NB4 (cell line): ENCODE results near the gene MTMR4.
"Not testable (repeated sequence)": the region's sequence is repeated elsewhere in the genome, so short reads cannot be mapped to it uniquely, and the experiment has no call there.

Experiments
- DNase-seq: peaks from one replicate; pipeline ENCODE4 v3.0.0; 2010; ENCODE audit warnings: low read depth
- H3K4me3 ChIP-seq: one replicate; pipeline ENCODE4 v1.5.1; 2011; ENCODE audit warnings: mild to moderate bottlenecking, low read depth, low read length, moderate library complexity
- CTCF ChIP-seq: IDR thresholded peaks from one replicate; pipeline ENCODE4 v1.5.1; 2012; ENCODE audit warnings: low read depth, low read length
- MAX ChIP-seq: IDR thresholded peaks from 2 replicates; pipeline ENCODE4 v1.6.1; 2011; ENCODE audit warnings: low read depth, low read length
- MYC ChIP-seq: IDR thresholded peaks from 2 replicates; pipeline ENCODE4 v1.6.1; 2011; ENCODE audit warnings: low read depth, low read length
- POLR2A ChIP-seq: IDR thresholded peaks from 2 replicates; pipeline ENCODE4 v1.6.1; 2011; ENCODE audit warnings: mild to moderate bottlenecking; ENCODE audit not compliant: insufficient read length; ENCODE audit errors: extremely low read depth

Gene MTMR4

DNA sequence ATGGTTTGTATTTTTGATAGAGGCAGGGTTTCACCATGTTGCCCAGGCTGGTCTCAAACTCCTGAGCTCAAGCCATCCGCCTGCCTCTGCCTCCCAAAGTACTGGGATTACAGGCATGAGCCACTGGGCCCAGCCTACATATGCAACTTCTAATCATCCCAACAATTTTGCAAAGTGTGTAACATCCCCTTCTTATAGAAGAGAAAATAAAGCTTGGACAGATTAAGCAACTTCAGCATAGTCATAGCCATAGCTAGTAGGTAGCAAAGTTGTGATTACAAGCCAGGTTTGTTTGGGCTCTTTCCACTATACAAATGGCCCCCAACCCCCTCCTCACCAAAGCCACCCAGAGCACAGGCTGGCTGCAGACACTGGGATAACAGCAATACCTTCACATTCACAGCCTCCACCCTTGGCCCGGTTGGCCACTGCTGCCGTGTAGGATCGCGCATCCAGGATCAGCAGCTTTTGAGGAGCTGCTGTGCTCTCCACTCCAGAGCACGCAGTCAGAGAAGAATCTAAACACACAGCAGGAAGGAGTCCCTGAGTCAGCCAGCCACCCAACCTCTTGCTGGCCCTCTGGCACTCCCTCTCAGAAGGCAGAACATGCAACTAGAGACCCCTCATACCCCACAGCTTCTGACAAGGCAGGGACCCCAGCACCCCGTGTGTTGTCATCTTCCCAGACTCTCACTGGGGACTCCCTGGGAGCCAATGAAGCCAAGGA lies 7.9 kb downstream of the MTMR4 start:
- no peak overlapping the region for H3K4me3 ChIP-seq
- TF ChIP-seq CTCF: no peak
- TF ChIP-seq MYC: no peak
- no peak for TF ChIP-seq MAX
- TF ChIP-seq POLR2A: no peak
- no peak for DNase-seq

DNA sequence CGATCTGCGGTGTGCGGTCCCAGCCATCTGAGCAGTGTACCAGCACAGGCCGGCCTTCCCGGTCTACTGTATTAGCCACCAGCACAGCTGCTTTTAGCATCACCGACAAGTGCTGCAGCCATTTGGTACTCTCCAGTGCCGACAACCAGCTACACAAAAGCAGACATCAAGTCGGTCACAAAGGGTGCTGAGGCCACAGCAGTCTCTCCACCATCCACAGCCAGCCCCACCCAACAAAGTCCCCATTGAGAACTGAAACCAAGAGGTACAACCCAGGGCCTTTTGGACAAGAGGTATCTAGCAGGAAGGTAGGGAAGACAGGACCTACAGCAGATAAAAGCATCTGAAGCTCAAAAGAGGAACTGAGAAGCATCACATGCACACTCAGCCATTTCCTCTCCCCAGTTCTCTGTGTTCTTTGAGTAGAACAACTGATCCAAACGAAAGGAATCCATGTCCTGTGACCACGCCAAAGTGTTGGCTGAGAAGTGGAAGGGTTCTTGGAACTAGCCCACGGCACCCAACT lies 9.5 kb downstream of the MTMR4 start:
- TF ChIP-seq POLR2A: no peak
- TF ChIP-seq MAX: no peak
- TF ChIP-seq MYC: no peak
- no peak for TF ChIP-seq CTCF
- H3K4me3 ChIP-seq: no peak overlapping the region
- DNase-seq: peak; percentile 58

DNA sequence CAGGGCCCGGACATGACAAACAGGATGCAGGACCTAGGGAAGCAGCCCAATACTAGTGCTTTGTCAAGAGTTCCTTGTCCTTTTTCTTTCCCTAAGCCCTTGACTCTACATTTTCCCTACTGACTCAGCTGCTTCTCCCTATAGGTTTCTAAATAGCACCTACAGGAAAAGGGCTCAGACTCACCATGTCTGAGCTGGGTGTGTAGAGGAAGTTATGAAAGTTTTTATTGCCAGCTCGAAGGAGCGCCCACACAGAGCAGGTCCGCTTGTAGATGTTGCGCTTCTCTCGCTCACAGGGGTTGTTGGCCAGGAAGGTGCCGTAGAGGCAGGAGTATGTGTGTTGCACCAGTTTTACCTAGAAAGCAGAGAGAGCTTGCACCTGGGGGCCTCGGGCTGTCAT lies 10.6 kb downstream of the MTMR4 start:
- peak overlapping the region; percentile 21 for H3K4me3 ChIP-seq
- TF ChIP-seq CTCF: no peak
- TF ChIP-seq MYC: no peak
- TF ChIP-seq MAX: no peak
- TF ChIP-seq POLR2A: no peak
- DNase-seq: peak; percentile 84

- not testable (repeated sequence) for DNase-seq
Measured at GRCh38 chr17:58503134-58503533, 11.3 kb downstream of the MTMR4 start.

GRCh38 chr17:58501451-58501850 lies 13.0 kb downstream of the MTMR4 start:
- no peak for DNase-seq
- TF ChIP-seq MAX: no peak
- TF ChIP-seq CTCF: no peak
- no peak for TF ChIP-seq POLR2A
- TF ChIP-seq MYC: no peak

More at GRCh38 chr17:58503134-58503533, 11.3 kb downstream of the MTMR4 start:
- H3K4me3 ChIP-seq: not testable (repeated sequence)

DNA sequence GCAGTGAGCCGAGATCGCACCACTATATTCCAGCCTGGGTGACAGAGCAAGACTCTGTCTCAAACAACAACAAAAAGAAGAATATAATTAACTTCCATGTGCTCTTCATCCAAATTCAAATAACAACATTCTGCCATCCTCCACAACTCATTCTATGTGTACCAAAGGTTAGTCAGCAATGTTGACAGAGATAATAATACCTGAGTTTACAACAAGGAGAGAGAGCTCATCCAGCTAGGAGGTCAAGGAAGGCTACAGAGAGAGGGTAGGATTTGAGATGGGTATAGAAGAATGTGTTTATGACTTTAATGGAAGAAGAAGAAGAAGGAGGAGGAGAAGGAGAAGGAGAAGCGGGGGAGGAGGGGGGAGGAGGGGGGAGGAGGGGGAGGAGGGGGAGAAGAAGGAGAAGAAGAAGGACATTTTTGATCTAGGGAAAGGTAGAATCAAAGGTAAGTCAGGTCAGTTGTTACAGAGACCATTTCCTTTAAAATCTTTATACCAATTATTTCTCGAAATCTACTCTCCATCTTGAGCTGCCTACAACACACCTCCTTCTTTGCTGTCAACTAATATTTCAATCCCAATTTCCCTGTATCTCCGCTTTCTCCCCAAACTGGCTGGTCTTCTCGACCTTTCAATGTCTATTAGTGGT lies 16.1 kb downstream of the MTMR4 start:
- TF ChIP-seq MYC (no peak), POLR2A (no peak), MAX (no peak), CTCF (no peak)
- H3K4me3 ChIP-seq: no peak overlapping the region
- DNase-seq: no peak

More at GRCh38 chr17:58501451-58501850, 13.0 kb downstream of the MTMR4 start:
- H3K4me3 ChIP-seq: no peak overlapping the region
